Urothelium cell line (cell line): ENCODE measurements around the gene BCL7C.
"Not testable (repeated sequence)": the region's sequence is repeated elsewhere in the genome, so short reads cannot be mapped to it uniquely, and the experiment has no call there.

Source experiments
- DNase-seq: peaks from one replicate; pipeline ENCODE4 v3.0.0; 2011; ENCODE audit warnings: low spot score, mixed read lengths
- FAIRE-seq: peaks from 2 replicates; lab custom pipeline; 2011; peaks lifted over from hg19 to GRCh38; lab: Jason Lieb, UNC

BCL7C gene

GRCh38 chr16:30893744-30894539 lies at the start of gene BCL7C:
BCL7C (minus strand) TSS chr16:30894077; CDS start chr16:30893944, 133 bp downstream.
- FAIRE-seq (no peak), DNase-seq (peak; percentile 88)

- DNase-seq: no peak
- FAIRE-seq: no peak
Observed at GRCh38 chr16:30942426-30942806, 48.5 kb upstream of the BCL7C start.

GRCh38 chr16:30941600-30942425 lies 47.9 kb upstream of the BCL7C start:
- DNase-seq: peak; percentile 77
- no peak for FAIRE-seq

DNA sequence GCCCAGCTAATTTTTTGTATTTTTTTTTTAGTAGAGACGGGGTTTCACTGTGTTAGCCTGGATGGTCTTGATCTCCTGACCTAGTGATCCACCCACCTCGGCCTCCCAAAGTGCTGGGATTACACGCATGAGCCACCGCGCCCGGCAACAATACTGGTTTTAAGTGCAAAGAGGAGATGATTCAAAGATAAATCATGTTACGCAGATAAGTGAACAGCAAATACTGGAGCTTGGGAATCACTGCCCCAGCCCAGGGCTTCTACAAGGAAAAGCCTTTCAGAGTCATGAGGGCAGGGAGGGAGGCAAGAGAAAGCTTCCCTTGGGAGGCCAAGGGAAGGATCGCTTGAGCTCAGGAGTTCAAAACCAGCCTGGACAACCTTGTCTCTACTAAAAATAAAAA lies 45.7 kb upstream of the BCL7C start:
- not testable (repeated sequence) for DNase-seq, FAIRE-seq

- FAIRE-seq (no peak), DNase-seq (no peak)
Observed at GRCh38 chr16:30937692-30938091, 43.8 kb upstream of the BCL7C start.

- no peak for DNase-seq
- FAIRE-seq: no peak
Observed at GRCh38 chr16:30934827-30935557, 41.1 kb upstream of the BCL7C start.

DNA sequence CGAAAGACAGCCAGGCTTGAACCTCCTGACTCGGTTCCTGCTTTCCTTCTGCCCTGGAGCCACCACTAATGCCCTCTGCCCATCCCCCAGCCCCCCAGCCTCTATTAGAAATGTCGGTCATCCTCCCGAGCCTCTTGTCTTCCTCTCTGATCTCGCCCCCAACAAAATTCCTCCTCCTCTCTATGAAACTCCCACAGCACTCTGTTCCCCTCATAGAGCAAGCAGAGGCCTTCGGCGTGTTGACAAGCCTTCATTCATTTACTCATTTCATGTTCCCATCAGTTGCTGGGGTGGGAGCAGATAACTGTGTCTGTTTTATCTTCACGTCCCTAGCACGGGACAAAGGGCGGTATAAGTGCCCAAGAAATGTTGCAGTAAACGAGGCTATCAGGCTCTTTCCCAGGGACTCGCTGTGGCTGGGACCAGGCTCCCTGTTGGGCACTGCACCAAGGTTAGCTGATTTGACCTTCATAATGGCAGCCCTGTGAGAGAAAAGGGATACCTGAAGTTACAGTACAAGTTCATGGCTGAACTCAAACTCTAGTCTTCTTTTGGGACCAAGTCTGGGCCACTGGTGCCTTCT lies 37.3 kb upstream of the BCL7C start:
- FAIRE-seq: no peak
- DNase-seq: no peak

GRCh38 chr16:30930160-30930571 lies 36.3 kb upstream of the BCL7C start:
- FAIRE-seq: no peak

DNA sequence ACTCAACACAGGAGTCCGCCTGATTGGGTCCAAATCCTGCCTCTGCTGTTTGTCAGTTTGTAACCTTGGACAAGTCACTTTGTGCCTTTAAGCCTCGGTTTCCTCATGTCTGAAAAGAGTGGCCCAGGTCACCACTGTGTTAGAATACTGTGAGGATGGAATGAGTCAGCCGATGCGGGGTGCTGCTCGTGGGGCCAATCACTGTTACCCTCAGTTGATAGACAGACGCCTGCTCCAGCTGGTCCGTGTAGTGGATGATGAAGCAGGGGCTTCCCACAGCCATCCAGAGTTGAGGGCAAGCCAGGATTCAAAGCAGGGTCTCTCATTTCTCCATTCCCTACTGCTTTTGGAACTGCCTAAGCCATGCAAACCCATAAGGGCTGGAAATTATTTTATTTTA lies 35.3 kb upstream of the BCL7C start:
- FAIRE-seq (no peak), DNase-seq (no peak)

More at GRCh38 chr16:30930160-30930571, 36.3 kb upstream of the BCL7C start:
- DNase-seq: no peak

DNA sequence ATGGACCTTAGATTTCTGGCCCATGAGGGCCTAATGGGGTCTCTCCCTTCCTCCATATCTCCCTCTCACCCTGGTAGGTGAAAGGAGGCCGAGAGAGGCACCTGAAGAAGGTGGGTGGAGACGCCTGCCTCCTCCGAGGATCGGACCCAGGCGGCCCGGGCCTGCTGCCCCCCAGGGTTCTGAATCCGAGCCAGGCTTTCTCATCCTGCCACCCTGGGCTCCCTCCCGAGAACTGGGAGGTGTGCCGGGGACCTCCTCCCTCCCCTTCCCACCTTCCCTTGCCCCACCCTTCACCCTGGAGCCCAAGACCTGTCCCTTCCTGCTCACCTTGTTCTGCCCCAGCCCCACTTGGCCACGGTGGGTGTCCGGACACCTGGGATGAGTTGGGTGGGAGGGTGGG lies 34.5 kb upstream of the BCL7C start:
- DNase-seq (no peak), FAIRE-seq (no peak)

DNA sequence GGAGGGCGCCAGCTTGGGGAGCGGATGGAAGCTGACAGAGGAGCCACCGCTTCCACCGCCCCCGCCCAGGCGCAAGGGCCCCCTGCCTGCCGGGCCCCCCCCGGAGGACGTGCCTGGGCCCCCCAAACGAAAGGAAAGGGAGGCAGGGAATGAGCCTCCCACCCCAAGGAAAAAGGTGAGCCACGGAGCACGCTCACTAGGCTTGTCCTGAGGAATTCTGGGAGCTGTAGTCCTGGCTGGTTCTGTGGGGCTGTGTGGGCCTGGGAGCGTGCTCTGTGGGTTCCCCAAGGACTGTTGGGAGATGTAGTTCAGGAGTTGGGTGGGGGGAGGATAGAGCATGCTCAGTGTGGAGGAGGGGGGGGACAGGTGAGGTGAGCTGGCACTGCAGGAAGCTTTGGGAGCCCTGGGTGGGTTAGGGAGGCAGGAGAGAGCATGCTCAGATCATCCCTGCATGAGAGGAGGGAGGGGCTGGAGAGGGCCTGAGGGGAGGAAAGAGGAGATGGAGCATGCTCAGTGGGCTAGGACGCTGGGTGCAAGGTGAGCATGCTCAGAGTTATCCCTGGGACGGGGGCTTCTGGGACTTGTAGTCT lies 34.0 kb upstream of the BCL7C start:
- DNase-seq (peak; percentile 58), FAIRE-seq (no peak)

- no peak for FAIRE-seq
- no peak for DNase-seq
Observed at GRCh38 chr16:30926937-30927788, 33.3 kb upstream of the BCL7C start.

DNA sequence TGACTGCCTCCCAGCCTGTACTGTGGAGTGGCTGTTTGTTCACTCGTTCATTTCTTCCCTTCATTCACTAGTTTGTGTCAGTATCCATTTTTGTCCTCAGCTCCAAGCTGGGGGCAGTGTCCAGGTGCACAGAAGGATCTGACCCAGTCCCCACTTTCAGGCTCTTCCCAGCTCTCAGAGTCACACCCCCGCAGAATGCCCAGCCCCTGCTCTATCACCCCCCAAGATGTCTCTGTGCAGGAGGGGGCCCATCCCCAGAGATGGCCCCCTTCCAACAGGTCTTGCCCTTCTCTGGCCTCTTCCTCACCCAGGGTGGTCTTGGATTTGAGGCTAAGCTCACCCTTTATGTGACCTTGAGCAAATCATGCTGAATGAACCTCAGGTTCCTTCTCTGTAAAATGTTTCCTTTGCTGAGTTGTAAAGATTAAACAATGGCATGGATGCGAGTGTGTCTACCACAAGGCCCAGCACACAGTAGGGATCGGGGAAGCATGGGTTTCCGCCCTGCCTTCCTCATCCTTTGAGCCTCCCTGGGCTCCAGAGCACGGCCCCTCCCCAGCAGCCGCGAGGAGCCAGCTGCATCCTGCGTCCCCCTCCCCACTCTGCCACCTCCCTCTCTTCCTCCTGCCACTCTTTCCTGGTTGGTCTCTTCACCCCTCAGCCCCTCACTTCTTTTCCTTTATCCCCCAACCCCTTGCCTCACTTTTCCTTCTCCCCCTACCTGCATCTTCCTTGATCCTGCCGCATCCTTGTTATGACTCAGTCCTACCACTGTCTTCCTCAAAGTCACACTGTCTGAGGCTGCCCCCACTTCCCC lies 32.3 kb upstream of the BCL7C start:
- FAIRE-seq: no peak
- no peak for DNase-seq

DNA sequence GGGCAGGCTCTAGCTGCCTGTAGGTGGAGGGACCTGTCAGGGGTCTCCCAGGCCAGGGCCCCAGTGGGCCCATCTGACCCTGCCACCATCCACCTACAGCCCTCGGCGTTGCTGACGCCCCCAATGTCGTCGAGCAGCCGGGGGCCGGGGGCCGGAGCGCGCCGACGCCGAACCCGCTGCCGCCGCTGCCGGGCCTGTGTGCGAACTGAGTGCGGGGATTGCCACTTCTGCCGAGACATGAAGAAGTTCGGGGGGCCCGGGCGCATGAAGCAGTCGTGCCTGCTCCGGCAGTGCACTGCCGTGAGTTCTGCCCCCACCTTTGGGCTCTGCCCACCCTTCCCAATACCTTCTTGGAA lies 31.7 kb upstream of the BCL7C start:
- no peak for FAIRE-seq

GRCh38 chr16:30924913-30925631 lies 31.2 kb upstream of the BCL7C start:
- no peak for FAIRE-seq
- no peak for DNase-seq

More for the DNA sequence above, 31.7 kb upstream of the BCL7C start:
- DNase-seq: no peak

GRCh38 chr16:30924076-30924912 lies 30.4 kb upstream of the BCL7C start:
- FAIRE-seq (no peak), DNase-seq (no peak)

- no peak for DNase-seq
Observed at GRCh38 chr16:30923554-30924075, 29.7 kb upstream of the BCL7C start, which contains the start of gene FBXL19. FBXL19 (plus strand) TSS chr16:30923572; CDS start chr16:30925755, 2,183 bp downstream.

More at GRCh38 chr16:30923554-30924075, 29.7 kb upstream of the BCL7C start, which contains the start of gene FBXL19:
- FAIRE-seq: no peak
